Hepatic stellate cell (primary cell): ENCODE data around the gene COL5A1.

Experiments used
- DNase-seq: peaks from one replicate; pipeline ENCODE4 v3.0.0; 2011; ENCODE audit warnings: low spot score

COL5A1 gene

GRCh38 chr9:134818591-134818990 lies 177.0 kb downstream of the COL5A1 start:
- DNase-seq: no peak

GRCh38 chr9:134820901-134821300 lies 179.3 kb downstream of the COL5A1 start:
- no peak for DNase-seq

GRCh38 chr9:134822541-134822940 lies 180.9 kb downstream of the COL5A1 start:
- no peak for DNase-seq

GRCh38 chr9:134823623-134824022 lies 182.0 kb downstream of the COL5A1 start:
- no peak for DNase-seq

GRCh38 chr9:134824583-134824982 lies 183.0 kb downstream of the COL5A1 start:
- DNase-seq: no peak

- DNase-seq: no peak
These were observed 183.4 kb downstream of the COL5A1 start for GRCh38 chr9:134825025-134825424.

GRCh38 chr9:134826336-134827285 lies 185.0 kb downstream of the COL5A1 start:
- no peak for DNase-seq

- no peak for DNase-seq
These were observed 186.0 kb downstream of the COL5A1 start for GRCh38 chr9:134827559-134827958.

- DNase-seq: no peak
These were observed 186.4 kb downstream of the COL5A1 start for GRCh38 chr9:134827993-134828392.

GRCh38 chr9:134828892-134829291 lies 187.3 kb downstream of the COL5A1 start:
- DNase-seq: no peak

GRCh38 chr9:134829356-134829937 lies 187.8 kb downstream of the COL5A1 start:
- no peak for DNase-seq

GRCh38 chr9:134830126-134830525 lies 188.5 kb downstream of the COL5A1 start:
- DNase-seq: no peak

GRCh38 chr9:134830926-134831720 lies 189.5 kb downstream of the COL5A1 start:
- no peak for DNase-seq

GRCh38 chr9:134832471-134832870 lies 190.9 kb downstream of the COL5A1 start:
- DNase-seq: no peak

GRCh38 chr9:134833294-134833880 lies 191.8 kb downstream of the COL5A1 start:
- no peak for DNase-seq

GRCh38 chr9:134834217-134834956 lies 192.8 kb downstream of the COL5A1 start:
- no peak for DNase-seq

GRCh38 chr9:134834957-134835419 lies 193.4 kb downstream of the COL5A1 start:
- no peak for DNase-seq

- DNase-seq: no peak
These were observed 193.8 kb downstream of the COL5A1 start for GRCh38 chr9:134835448-134835847.

- no peak for DNase-seq
These were observed 194.4 kb downstream of the COL5A1 start for GRCh38 chr9:134835987-134836386.

GRCh38 chr9:134836406-134836970 lies 194.9 kb downstream of the COL5A1 start:
- no peak for DNase-seq

- DNase-seq: no peak
These were observed 195.9 kb downstream of the COL5A1 start for GRCh38 chr9:134837529-134837928.
